Activated CD8-positive, alpha-beta memory T cell treated with anti-CD3 and anti-CD28 coated beads for 48 hours (primary cell): Measurements from ENCODE around the gene NTN1.

Experiments used
- DNase-seq, 3 experiments: peaks; one replicate each; pipeline ENCODE4 v3.0.0-alpha.2; 2020; ENCODE audit warnings: low read depth in 2 of 3, low spot score in 2 of 3

NTN1 gene

GRCh38 chr17:9120471-9120870 is 99.2 kb downstream of the NTN1 start:
- no peak for DNase-seq

GRCh38 chr17:9121186-9121820 is 100.0 kb downstream of the NTN1 start:
- DNase-seq: no peak

- DNase-seq: no peak
Observed at GRCh38 chr17:9123594-9124553, 102.6 kb downstream of the NTN1 start.

GRCh38 chr17:9124554-9124935 is 103.2 kb downstream of the NTN1 start:
- DNase-seq: no peak

- DNase-seq: no peak
Observed at GRCh38 chr17:9125722-9126121, 104.4 kb downstream of the NTN1 start.

GRCh38 chr17:9127340-9127739 is 106.0 kb downstream of the NTN1 start:
- DNase-seq: no peak

GRCh38 chr17:9131371-9131770 is 110.1 kb downstream of the NTN1 start:
- no peak for DNase-seq

GRCh38 chr17:9132291-9132690 is 111.0 kb downstream of the NTN1 start:
- no peak for DNase-seq

GRCh38 chr17:9132944-9133610 is 111.8 kb downstream of the NTN1 start:
- DNase-seq: no peak

GRCh38 chr17:9138161-9138717 is 116.9 kb downstream of the NTN1 start:
- DNase-seq: no peak

GRCh38 chr17:9139695-9140094 is 118.4 kb downstream of the NTN1 start:
- DNase-seq: no peak

- no peak for DNase-seq
Observed at GRCh38 chr17:9140550-9141424, 119.5 kb downstream of the NTN1 start.

GRCh38 chr17:9141425-9141753 is 120.1 kb downstream of the NTN1 start:
- no peak for DNase-seq

- DNase-seq: no peak
Observed at GRCh38 chr17:9142772-9143494, 121.6 kb downstream of the NTN1 start.

- no peak for DNase-seq
Observed at GRCh38 chr17:9144502-9145249, 123.4 kb downstream of the NTN1 start.

- DNase-seq: no peak
Observed at GRCh38 chr17:9146064-9146463, 124.8 kb downstream of the NTN1 start.

GRCh38 chr17:9148905-9149525 is 127.7 kb downstream of the NTN1 start:
- DNase-seq: no peak

- DNase-seq: no peak
Observed at GRCh38 chr17:9150446-9151090, 129.3 kb downstream of the NTN1 start.
